RWPE1 (cell line): ENCODE results near the gene NKX2-3.

ENCODE experiments used
- CTCF ChIA-PET: fragments of 350-600 bp; sonication (Branson Sonifier 250); formaldehyde crosslinking; extraction: SDS; loops from one replicate; lab custom pipeline; 2021; lab: Yijun Ruan, JAX
- POLR2A ChIA-PET: fragments of 400-600 bp; formaldehyde crosslinking; extraction: SDS; loops from one replicate; lab custom pipeline; 2020; ENCODE audit warnings: antibody characterized with exemption; ENCODE audit not compliant: low non-redundant PET; lab: Yijun Ruan, JAX
- DNase-seq: peaks from one replicate; pipeline ENCODE4 v3.0.0; 2012; ENCODE audit warnings: low spot score
- H3K27ac ChIP-seq: fragments of 450-650 bp; 2 replicates; pipeline ENCODE4 v1.5.1; 2017
- TF ChIP-seq, protein P1 (sequence below): fragments of 450-650 bp; conservative IDR thresholded peaks from 2 replicates; pipeline ENCODE4 v1.5.1; 2017; ENCODE audit warnings: low read depth, mild to moderate bottlenecking

NKX2-3 gene

GRCh38 chr10:99562631-99563030 is 29.9 kb downstream of the NKX2-3 start:
- POLR2A ChIA-PET: no interaction called here
- no peak for DNase-seq
- TF ChIP-seq, protein P1, sequence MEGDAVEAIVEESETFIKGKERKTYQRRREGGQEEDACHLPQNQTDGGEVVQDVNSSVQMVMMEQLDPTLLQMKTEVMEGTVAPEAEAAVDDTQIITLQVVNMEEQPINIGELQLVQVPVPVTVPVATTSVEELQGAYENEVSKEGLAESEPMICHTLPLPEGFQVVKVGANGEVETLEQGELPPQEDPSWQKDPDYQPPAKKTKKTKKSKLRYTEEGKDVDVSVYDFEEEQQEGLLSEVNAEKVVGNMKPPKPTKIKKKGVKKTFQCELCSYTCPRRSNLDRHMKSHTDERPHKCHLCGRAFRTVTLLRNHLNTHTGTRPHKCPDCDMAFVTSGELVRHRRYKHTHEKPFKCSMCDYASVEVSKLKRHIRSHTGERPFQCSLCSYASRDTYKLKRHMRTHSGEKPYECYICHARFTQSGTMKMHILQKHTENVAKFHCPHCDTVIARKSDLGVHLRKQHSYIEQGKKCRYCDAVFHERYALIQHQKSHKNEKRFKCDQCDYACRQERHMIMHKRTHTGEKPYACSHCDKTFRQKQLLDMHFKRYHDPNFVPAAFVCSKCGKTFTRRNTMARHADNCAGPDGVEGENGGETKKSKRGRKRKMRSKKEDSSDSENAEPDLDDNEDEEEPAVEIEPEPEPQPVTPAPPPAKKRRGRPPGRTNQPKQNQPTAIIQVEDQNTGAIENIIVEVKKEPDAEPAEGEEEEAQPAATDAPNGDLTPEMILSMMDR: no peak
- no peak overlapping the region for H3K27ac ChIP-seq
- CTCF ChIA-PET: interaction anchor here (0.6 kb wide), 2 partner anchors 148 to 237 kb away, joined by 3 to 4 read pairs; no protein-coding TSS in a partner anchor

GRCh38 chr10:99564361-99564760 is 31.6 kb downstream of the NKX2-3 start:
- H3K27ac ChIP-seq: no peak overlapping the region
- TF ChIP-seq, protein P1: no peak
- no peak for DNase-seq
- CTCF ChIA-PET: no interaction called here
- POLR2A ChIA-PET: no interaction called here

- TF ChIP-seq, protein P1: no peak
- ChIA-PET POLR2A (no interaction called here), CTCF (interaction anchor here (0.5 kb wide), 1 partner anchor 10 kb away, joined by 4 read pairs; no protein-coding TSS in a partner anchor)
- DNase-seq: no peak
- no peak overlapping the region for H3K27ac ChIP-seq
Observed at GRCh38 chr10:99565166-99565565, 32.4 kb downstream of the NKX2-3 start.

DNA sequence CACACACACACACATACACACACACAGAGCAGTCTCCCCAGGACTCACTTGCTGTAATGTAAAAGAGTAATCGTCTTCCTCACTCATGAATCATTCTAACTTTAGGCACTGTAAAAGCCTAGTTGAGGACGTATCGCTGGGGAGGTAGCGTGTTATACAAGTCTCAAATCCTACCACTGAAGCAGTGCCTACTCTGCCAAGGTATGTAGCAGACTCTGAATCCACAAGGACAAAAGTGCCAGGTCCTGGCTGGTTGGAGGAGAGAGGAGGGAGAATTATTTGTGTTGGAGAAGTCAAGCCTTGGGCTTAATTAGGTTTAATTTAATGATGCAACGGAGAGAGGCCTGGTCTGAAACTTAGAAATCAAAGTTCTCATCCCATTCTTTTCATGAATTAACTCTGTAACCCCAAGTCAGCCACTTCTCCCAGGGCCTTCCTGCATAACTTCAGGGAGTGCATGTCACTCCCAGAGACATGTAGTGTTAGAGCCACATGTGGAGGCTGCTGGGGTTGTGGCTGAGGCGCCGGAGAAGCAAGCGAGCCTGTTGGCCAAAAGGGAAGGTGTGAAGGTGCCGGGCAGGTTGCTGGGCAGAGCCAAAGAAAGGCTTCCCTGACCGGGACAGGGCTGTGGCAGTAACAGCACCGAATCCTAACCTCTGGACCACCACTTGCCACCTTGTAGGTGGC is 36.7 kb downstream of the NKX2-3 start:
- TF ChIP-seq, protein P1: no peak
- ChIA-PET CTCF (no interaction called here), POLR2A (no interaction called here)
- no peak for DNase-seq
- H3K27ac ChIP-seq: no peak overlapping the region

DNA sequence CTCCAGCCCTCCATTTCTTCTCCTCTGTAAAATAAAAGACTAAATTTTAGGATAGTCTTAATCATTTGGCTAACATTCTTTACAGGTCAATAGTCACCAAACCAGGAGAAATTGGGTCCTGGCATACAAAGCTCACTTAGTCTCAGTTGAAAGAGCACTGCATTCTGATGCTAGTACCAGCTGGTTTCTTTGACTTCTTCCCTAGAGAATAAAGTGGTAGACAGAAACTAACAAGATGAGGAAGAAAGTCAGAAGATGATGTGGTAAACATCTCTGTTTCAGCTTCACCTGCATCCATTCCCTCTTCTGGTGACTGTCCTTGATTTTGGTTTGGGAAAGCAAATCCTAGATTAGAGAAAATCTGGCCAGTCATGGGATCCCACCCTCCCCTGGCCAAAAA is 37.2 kb downstream of the NKX2-3 start:
- CTCF ChIA-PET: interaction anchor here (1.8 kb wide), 1 partner anchor 9 kb away, joined by 4 read pairs; no protein-coding TSS in a partner anchor
- DNase-seq: no peak

DNA sequence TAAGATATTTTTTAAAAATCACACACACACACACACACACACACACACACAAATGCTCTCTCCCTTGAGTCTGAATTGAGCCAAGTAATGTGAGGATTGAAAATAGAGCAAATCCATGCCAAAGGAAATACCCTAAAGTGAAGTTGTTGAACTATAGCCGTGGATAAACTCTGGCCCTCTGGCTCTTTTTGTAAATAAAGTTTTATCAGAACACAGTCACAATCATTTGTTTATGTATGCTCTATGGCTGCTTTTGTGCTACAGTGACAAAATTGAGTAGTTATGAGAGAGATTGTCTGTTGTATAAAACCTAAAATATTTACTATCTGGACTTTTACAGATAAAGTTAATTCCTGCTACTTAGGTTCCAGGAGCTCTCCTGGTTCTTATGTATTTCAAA is 39.1 kb downstream of the NKX2-3 start:
- CTCF ChIA-PET: interaction anchor here (1.8 kb wide), 1 partner anchor 11 kb away, joined by 4 read pairs; no protein-coding TSS in a partner anchor
- POLR2A ChIA-PET: no interaction called here
- no peak overlapping the region for H3K27ac ChIP-seq
- TF ChIP-seq, protein P1: no peak
- DNase-seq: no peak

More for the DNA sequence above, 37.2 kb downstream of the NKX2-3 start:
- H3K27ac ChIP-seq: no peak overlapping the region
- POLR2A ChIA-PET: no interaction called here
- TF ChIP-seq, protein P1: no peak
